Endothelial cell of umbilical vein (primary cell): ENCODE results near the gene SLC51B. TPM values are rescaled to one million over a fixed set of nuclear protein-coding genes. Genes with fewer than 3 reads are reported as not detected.

Source experiments
- BruUV-seq: library from RNA; stranded (reverse); fragments of 400-500 nt; replicated peaks from 2 replicates; lab custom pipeline; 2021; lab: Mats Ljungman, UMichigan
- CTCF ChIA-PET: fragments of 300-600, 350-600 bp; sonication (Branson Sonifier 250); formaldehyde crosslinking; loops from one replicate; lab custom pipeline; 2021; ENCODE audit warnings: antibody characterized with exemption, inconsistent platforms; lab: Charles Lee
- POLR2A ChIA-PET: fragments of 300-600, 350-600 bp; sonication (Branson Sonifier 250); formaldehyde crosslinking; loops from one replicate; lab custom pipeline; 2021; ENCODE audit warnings: antibody characterized with exemption, inconsistent platforms; lab: Charles Lee
- DNase-seq: peaks from one replicate; pipeline ENCODE4 v3.0.0-alpha.2; 2011; ENCODE audit warnings: low read depth, low spot score
- FAIRE-seq: peaks from 2 replicates; lab custom pipeline; 2011; peaks lifted over from hg19 to GRCh38; lab: Jason Lieb, UNC
- H2AFZ ChIP-seq: 2 replicates; pipeline ENCODE4 v1.6.0; 2012; ENCODE audit warnings: low read depth, low read length, control low read depth, inconsistent platforms
- H3K27ac ChIP-seq: 2 replicates; pipeline ENCODE4 v1.5.1; 2011; ENCODE audit warnings: low read depth, mild to moderate bottlenecking, control low read depth, low read length, moderate library complexity; ENCODE audit not compliant: insufficient read depth
- H3K27me3 ChIP-seq, 2 experiments: 2 replicates each; pipeline versions ENCODE4 v1.6.0 to v1.6.1; 2011; ENCODE audit warnings: low read length in 2 of 2, mixed read lengths in 1 of 2; ENCODE audit not compliant: control insufficient read depth in 2 of 2, insufficient read depth in 2 of 2
- H3K36me3 ChIP-seq, 2 experiments: 2 replicates in 1 of 2; 3 replicates in 1 of 2; pipeline ENCODE4 v1.5.1; 2011; ENCODE audit warnings: low read length in 2 of 2, mild to moderate bottlenecking in 1 of 2, moderate library complexity in 1 of 2; ENCODE audit not compliant: control insufficient read depth in 2 of 2, insufficient read depth in 2 of 2; ENCODE audit errors: extremely low read depth in 1 of 2
- H3K4me1 ChIP-seq: 3 replicates; pipeline ENCODE4 v1.5.1; 2011; ENCODE audit warnings: mild to moderate bottlenecking, low read length; ENCODE audit not compliant: control insufficient read depth, insufficient read depth; ENCODE audit errors: extremely low read depth
- H3K4me2 ChIP-seq: 2 replicates; pipeline ENCODE4 v1.6.1; 2011; ENCODE audit warnings: low read length, control low read depth, mixed read lengths; ENCODE audit not compliant: insufficient read depth
- H3K4me3 ChIP-seq, 3 experiments: fragments of 200-600 bp in 1 of 3; sonication (generic), shearing (Covaris generic) in 1 of 3; replicated peaks in 1 of 3; 2 replicates each; pipeline ENCODE4 v1.5.1; 2011 to 2016; ENCODE audit warnings: control low read depth in 3 of 3, low read length in 3 of 3, mild to moderate bottlenecking in 2 of 3, inconsistent platforms in 1 of 3, low read depth in 1 of 3, moderate library complexity in 1 of 3; ENCODE audit not compliant: insufficient read depth in 1 of 3
- H3K79me2 ChIP-seq: 2 replicates; pipeline ENCODE4 v1.6.0; 2012; ENCODE audit warnings: low read length, inconsistent platforms; ENCODE audit not compliant: control insufficient read depth, insufficient read depth
- H3K9ac ChIP-seq: replicated peaks from 2 replicates; pipeline ENCODE3; 2011; ENCODE audit warnings: low read length, control low read depth; ENCODE audit not compliant: insufficient read depth; ENCODE audit errors: extremely low read depth
- H3K9me1 ChIP-seq: replicated peaks from 3 replicates; pipeline ENCODE4 v1.6.0; 2011; ENCODE audit warnings: mild to moderate bottlenecking, low read length; ENCODE audit not compliant: control insufficient read depth, insufficient read depth; ENCODE audit errors: extremely low read depth
- H3K9me3 ChIP-seq: replicated peaks from 2 replicates; pipeline ENCODE4 v1.5.1; 2012; ENCODE audit warnings: low read length, inconsistent platforms; ENCODE audit not compliant: control insufficient read depth, insufficient read depth
- H4K20me1 ChIP-seq: replicated peaks from 2 replicates; pipeline ENCODE3; 2011; ENCODE audit warnings: mild to moderate bottlenecking, low read length; ENCODE audit not compliant: control insufficient read depth, insufficient read depth; ENCODE audit errors: extremely low read depth
- CTCF ChIP-seq, 2 donors: IDR thresholded peaks; 1 replicate in 1 of 2; 2 replicates in 1 of 2; pipeline ENCODE4 v1.5.1; 2011; ENCODE audit warnings: low read length in 2 of 2, mild to moderate bottlenecking in 2 of 2, moderate library complexity in 2 of 2, control low read depth in 1 of 2, inconsistent platforms in 1 of 2, low read depth in 1 of 2; ENCODE audit not compliant: insufficient read depth in 1 of 2; ENCODE audit errors: extremely low read depth in 1 of 2
- EZH2 ChIP-seq: IDR thresholded peaks from 2 replicates; pipeline ENCODE4 v1.6.1; 2012; ENCODE audit warnings: borderline replicate concordance, low read depth, mild to moderate bottlenecking, moderate library complexity, low read length, inconsistent platforms; ENCODE audit not compliant: severe bottlenecking
- FOS ChIP-seq: IDR thresholded peaks from 2 replicates; pipeline ENCODE4 v1.6.1; 2011; ENCODE audit warnings: mild to moderate bottlenecking, low read length, moderate library complexity, borderline replicate concordance; ENCODE audit not compliant: insufficient read depth
- GATA2 ChIP-seq: IDR thresholded peaks from 2 replicates; pipeline ENCODE4 v1.7.0; 2011; ENCODE audit warnings: low read depth, mild to moderate bottlenecking, moderate library complexity, mixed read lengths, low read length; ENCODE audit not compliant: insufficient read length, insufficient read depth
- JUN ChIP-seq: IDR thresholded peaks from 2 replicates; pipeline ENCODE4 v1.6.1; 2011; ENCODE audit warnings: borderline replicate concordance, low read depth; ENCODE audit not compliant: insufficient read length, insufficient read depth
- MAX ChIP-seq: IDR thresholded peaks from 2 replicates; pipeline ENCODE4 v1.6.1; 2011; ENCODE audit not compliant: insufficient read depth, insufficient read length
- MYC ChIP-seq: IDR thresholded peaks from one replicate; pipeline ENCODE4 v1.6.1; 2011; ENCODE audit warnings: mild to moderate bottlenecking, low read depth, low read length
- POLR2A ChIP-seq: IDR thresholded peaks from 2 replicates; pipeline ENCODE4 v1.6.1; 2012; ENCODE audit warnings: low read depth, mild to moderate bottlenecking, control low read depth, low read length
- POLR2AphosphoS5 ChIP-seq: IDR thresholded peaks from 2 replicates; pipeline ENCODE4 v1.6.1; 2012; ENCODE audit warnings: low read depth, mild to moderate bottlenecking, control low read depth, low read length, moderate library complexity; ENCODE audit not compliant: insufficient read depth
- dilution Hi-C: fragments of 300-500 bp; cut with MboI; formaldehyde crosslinking; loops from one replicate; pipeline ENCODE4 v1.15.0; 2019; ENCODE audit warnings: low sequenced_read_pairs; ENCODE audit not compliant: extremely low pct_ligation_motif_present
- intact Hi-C: fragments of 100-400 bp; cut with micrococcal nuclease; formaldehyde crosslinking; loops from one replicate; pipeline ENCODE4 v1.10.0; 2022
- polyA plus RNA-seq, 4 experiments: library from polyadenylated mRNA; depleted of rRNA in 3 of 4; stranded (reverse) in 3 of 4; unstranded in 1 of 4; fragments of >200 nt; gene quantifications; 2 replicates each; pipeline versions ENCODE4 v1.2.1 to v1.2.3, GENCODE V29; 2011 to 2012; ENCODE audit warnings: missing spikeins in 1 of 4
- total RNA-seq: library from RNA; stranded (reverse); gene quantifications from 2 replicates; pipeline ENCODE4 v1.2.3, GENCODE V29; 2021

Gene SLC51B
- total and polyA plus RNA-seq, 2 donors (not counting 3 experiments of a cell fraction or from before 2014, with no cell fraction given), result not detected

GRCh38 chr15:65058394-65059368 lies 13.5 kb downstream of the SLC51B start:
- Histone ChIP-seq H3K4me3 (no peak overlapping the region), H3K27me3 (no peaks in the 10 kb centered on the region), H3K4me1 (no peaks in the 10 kb centered on the region), H3K9ac (no peak overlapping the region), H4K20me1 (no peaks in the 10 kb centered on the region), H3K36me3 (no peaks in the 10 kb centered on the region), H3K9me3 (no peaks in the 10 kb centered on the region), H2AFZ (no peak overlapping the region), H3K4me2 (no peak overlapping the region), H3K9me1 (no peaks in the 10 kb centered on the region), H3K79me2 (no peaks in the 10 kb centered on the region), H3K27ac (no peak overlapping the region)
- DNase-seq (no peak), FAIRE-seq (no peak)
- BruUV-seq, result no TSS peak
- dilution Hi-C loops (no loop called here), intact Hi-C loops (no loop called here)
- POLR2A ChIA-PET, result no interaction called here
- no peak for TF ChIP-seq MAX
- no peak for TF ChIP-seq POLR2AphosphoS5
- TF ChIP-seq POLR2A, result no peak
- TF ChIP-seq FOS, result no peak
- TF ChIP-seq GATA2, result no peak
- TF ChIP-seq EZH2, result no peak
- no peak for TF ChIP-seq MYC
- TF ChIP-seq CTCF (IDR thresholded peaks at IDR 0.05; ENCODE audit: extremely low read depth in 1 of 2, insufficient read depth in 1 of 2, low read depth in 1 of 2, low read length in 2 of 2), result no peak
- TF ChIP-seq JUN, result no peak
- CTCF ChIA-PET, result interaction anchor here (0.8 to 1.4 kb wide), 3 partner anchors 24 to 212 kb away, joined by 3 to 6 read pairs (median 4); no protein-coding TSS in a partner anchor
